Hepatocyte (in vitro differentiated cells): ENCODE measurements around the gene RENBP. TPM values are rescaled to one million over a fixed set of nuclear protein-coding genes. Genes with fewer than 3 reads are reported as not detected.

Source experiments
- DNase-seq: peaks from one replicate; pipeline ENCODE4 v3.0.0-alpha.2; 2016; ENCODE audit warnings: low spot score
- H2AFZ ChIP-seq: fragments of 200-600 bp; sonication (generic); 2 replicates; pipeline ENCODE4 v1.6.0; 2016; ENCODE audit warnings: antibody characterized with exemption, mild to moderate bottlenecking
- H3K27ac ChIP-seq: fragments of 200-600 bp; sonication (generic); 2 replicates; pipeline ENCODE4 v1.5.1; 2016; ENCODE audit warnings: mild to moderate bottlenecking
- H3K27me3 ChIP-seq: fragments of 200-600 bp; sonication (generic); 2 replicates; pipeline ENCODE4 v1.6.1; 2016
- H3K36me3 ChIP-seq: fragments of 200-600 bp; sonication (generic); replicated peaks from 2 replicates; pipeline ENCODE4 v1.5.1; 2016; ENCODE audit warnings: low read depth; ENCODE audit not compliant: insufficient read depth
- H3K4me1 ChIP-seq: fragments of 200-600 bp; sonication (generic); 2 replicates; pipeline ENCODE4 v1.5.1; 2016; ENCODE audit warnings: mild to moderate bottlenecking, moderate library complexity; ENCODE audit not compliant: insufficient read depth
- H3K4me2 ChIP-seq: fragments of 200-600 bp; sonication (generic); 2 replicates; pipeline ENCODE4 v1.6.0; 2016
- H3K4me3 ChIP-seq: fragments of 200-600 bp; sonication (generic); 2 replicates; pipeline ENCODE4 v1.5.1; 2016; ENCODE audit warnings: mild to moderate bottlenecking
- H3K79me2 ChIP-seq: fragments of 200-600 bp; sonication (generic); 2 replicates; pipeline ENCODE4 v1.6.0; 2017; ENCODE audit warnings: mild to moderate bottlenecking
- H3K9me2 ChIP-seq: fragments of 200-600 bp; sonication (generic); replicated peaks from 2 replicates; pipeline ENCODE4 v1.6.0; 2017; ENCODE audit warnings: mild to moderate bottlenecking; ENCODE audit not compliant: insufficient read depth
- H3K9me3 ChIP-seq: fragments of 200-600 bp; sonication (generic); 2 replicates; pipeline ENCODE4 v1.5.1; 2016; ENCODE audit warnings: low read depth, mild to moderate bottlenecking
- H4K20me1 ChIP-seq: fragments of 200-600 bp; sonication (generic); 2 replicates; pipeline ENCODE4 v1.6.0; 2016; ENCODE audit warnings: mild to moderate bottlenecking; ENCODE audit not compliant: insufficient read depth, poor library complexity, severe bottlenecking
- CTCF ChIP-seq: fragments of 200-600 bp; sonication (generic); IDR thresholded peaks from 2 replicates; pipeline ENCODE4 v1.5.1; 2016; ENCODE audit warnings: antibody characterized with exemption, mild to moderate bottlenecking; ENCODE audit not compliant: poor library complexity
- EZH2 ChIP-seq: fragments of 200-600 bp; sonication (generic); IDR thresholded peaks from 2 replicates; pipeline ENCODE4 v1.6.1; 2016; ENCODE audit warnings: antibody characterized with exemption, mild to moderate bottlenecking, borderline replicate concordance
- EZH2phosphoT487 ChIP-seq: fragments of 200-600 bp; sonication (generic); IDR thresholded peaks from one replicate; pipeline ENCODE4 v1.6.1; 2018; ENCODE audit warnings: antibody characterized with exemption, mild to moderate bottlenecking, low read depth, moderate library complexity; ENCODE audit not compliant: unreplicated experiment, severe bottlenecking
- WGBS: methylation state at CpG from one replicate; pipeline ENCODE4 v1.1.6; 2016; ENCODE audit warnings: low lambda C conversion rate; ENCODE audit errors: missing lambda C conversion rate; 5-methylcytosine and 5-hydroxymethylcytosine counted together
- polyA plus RNA-seq: library from polyadenylated mRNA; unstranded; fragments of >200 nt; fragmentation: Nextera tagmentation; extraction: Ambion mirVana; gene quantifications from 2 replicates; pipeline ENCODE4 v1.2.1, GENCODE V29; 2016
- total RNA-seq: library from RNA; depleted of rRNA; stranded (reverse); fragments of >200 nt; gene quantifications from 2 replicates; pipeline ENCODE4 v1.2.3, GENCODE V29; 2014

The RENBP gene
- total and polyA plus RNA-seq, 2 experiments from 2014 or later, result 5.8 to 22.8 TPM

DNA sequence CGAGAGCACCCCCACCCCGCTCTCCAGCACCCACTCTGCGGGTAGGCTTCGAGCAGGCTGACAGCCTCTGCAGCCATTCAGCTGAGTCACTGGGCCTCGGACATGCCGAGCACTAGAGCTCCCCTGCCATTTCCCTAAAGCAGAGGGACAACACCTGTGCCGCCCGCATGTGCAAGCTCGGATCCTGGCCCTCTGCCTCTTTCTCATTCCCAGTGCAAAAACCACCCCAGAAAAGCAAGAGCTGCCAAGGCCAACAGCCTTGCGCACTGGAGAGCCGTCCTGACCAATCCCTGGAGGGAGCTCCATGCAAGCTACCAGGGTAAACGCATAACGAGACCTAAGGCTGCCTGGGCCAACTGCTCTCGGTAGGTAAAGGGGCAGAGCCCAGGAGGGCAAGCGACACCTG, 21.8 kb upstream of the RENBP start:
- no peaks in the 10 kb centered on the region for H3K27me3 ChIP-seq
- H3K4me2 ChIP-seq, result no peak overlapping the region
- DNase-seq, result no peak
- H3K4me3 ChIP-seq, result no peak overlapping the region
- H4K20me1 ChIP-seq, result peaks cover 53% of the 10 kb centered on the region
- H3K9me3 ChIP-seq, result no peaks in the 10 kb centered on the region
- H3K9me2 ChIP-seq, result no peaks in the 10 kb centered on the region
- no peak overlapping the region for H3K27ac ChIP-seq
- H3K79me2 ChIP-seq, result peaks cover 63% of the 10 kb centered on the region
- 89% methylated on average over 15 of the region's 15 CpGs for WGBS
- no peaks in the 10 kb centered on the region for H3K36me3 ChIP-seq
- H3K4me1 ChIP-seq, result peaks cover 15% of the 10 kb centered on the region
- no peak overlapping the region for H2AFZ ChIP-seq
- TF ChIP-seq CTCF, result no peak
- no peak for TF ChIP-seq EZH2
- no peak for TF ChIP-seq EZH2phosphoT487

GRCh38 chrX:153965406-153965805, 21.0 kb upstream of the RENBP start:
- H4K20me1 ChIP-seq, result peaks cover 53% of the 10 kb centered on the region

DNA sequence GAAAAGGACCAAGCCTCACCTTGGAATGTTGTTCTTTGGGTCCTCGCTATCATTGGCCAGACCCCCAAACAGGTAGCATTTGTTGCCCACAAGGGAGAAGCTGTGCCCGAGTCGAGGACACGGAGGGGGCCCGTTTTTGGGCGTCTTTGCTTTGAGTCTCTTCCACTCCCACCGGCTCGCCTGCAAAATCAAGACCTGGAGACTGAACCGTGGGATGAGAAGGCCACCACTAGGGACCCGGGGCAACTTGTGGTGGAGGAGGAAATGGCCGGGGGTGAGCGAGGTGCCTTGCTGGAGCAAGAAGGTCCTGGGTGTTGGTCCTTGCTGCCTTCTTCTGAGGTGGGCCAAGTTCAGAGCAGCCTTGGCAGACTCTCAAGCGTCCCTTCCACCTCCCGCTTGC, 19.7 kb upstream of the RENBP start:
- WGBS, result 90% methylated on average over 14 of the region's 14 CpGs
- H3K27me3 ChIP-seq, result no peaks in the 10 kb centered on the region
- no peak overlapping the region for H3K4me2 ChIP-seq
- H3K4me3 ChIP-seq, result no peak overlapping the region
- no peak for DNase-seq
- peaks cover 49% of the 10 kb centered on the region for H3K79me2 ChIP-seq
- no peaks in the 10 kb centered on the region for H3K9me2 ChIP-seq
- TF ChIP-seq EZH2, result no peak
- no peak for TF ChIP-seq CTCF
- TF ChIP-seq EZH2phosphoT487, result no peak
- H4K20me1 ChIP-seq, result peaks cover 43% of the 10 kb centered on the region
- H3K36me3 ChIP-seq, result no peaks in the 10 kb centered on the region
- H3K27ac ChIP-seq, result no peak overlapping the region
- H3K9me3 ChIP-seq, result no peaks in the 10 kb centered on the region
- no peak overlapping the region for H2AFZ ChIP-seq
- H3K4me1 ChIP-seq, result peaks cover 14% of the 10 kb centered on the region

More at GRCh38 chrX:153965406-153965805, 21.0 kb upstream of the RENBP start:
- Histone ChIP-seq H3K27ac (no peak overlapping the region), H3K9me2 (no peaks in the 10 kb centered on the region), H3K36me3 (no peaks in the 10 kb centered on the region), H3K27me3 (no peaks in the 10 kb centered on the region), H2AFZ (no peak overlapping the region), H3K4me1 (peaks cover 15% of the 10 kb centered on the region), H3K4me3 (no peak overlapping the region), H3K9me3 (no peaks in the 10 kb centered on the region), H3K4me2 (no peak overlapping the region), H3K79me2 (peaks cover 59% of the 10 kb centered on the region)
- TF ChIP-seq EZH2, result no peak
- TF ChIP-seq CTCF, result no peak
- no peak for TF ChIP-seq EZH2phosphoT487
- DNase-seq, result no peak
- 80% methylated on average over 5 of the region's 5 CpGs for WGBS

DNA sequence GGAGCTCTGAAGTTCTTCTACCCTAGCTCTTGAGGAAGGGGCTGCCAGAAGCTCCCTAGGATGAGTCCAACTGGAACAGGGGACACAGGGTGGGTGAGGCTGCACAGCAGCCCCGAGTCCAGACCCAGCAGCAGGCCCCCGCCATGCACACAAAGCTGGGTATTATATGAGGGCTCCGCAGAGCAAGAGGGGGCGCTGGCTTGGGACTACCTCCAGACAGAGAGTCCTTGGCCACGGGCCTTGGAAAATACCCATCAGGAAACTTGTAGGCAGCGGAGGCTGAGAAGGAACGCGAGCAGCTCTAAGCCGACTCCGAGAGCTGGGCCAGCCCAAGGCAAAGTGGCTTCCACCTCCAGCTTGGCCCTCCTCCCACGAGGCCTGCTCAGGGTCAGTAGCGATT, 19.1 kb upstream of the RENBP start:
- Histone ChIP-seq H3K79me2 (peaks cover 44% of the 10 kb centered on the region), H2AFZ (no peak overlapping the region), H3K4me1 (peaks cover 8% of the 10 kb centered on the region), H3K36me3 (no peaks in the 10 kb centered on the region), H3K27me3 (no peaks in the 10 kb centered on the region), H3K4me3 (no peak overlapping the region), H4K20me1 (peaks cover 37% of the 10 kb centered on the region), H3K9me2 (no peaks in the 10 kb centered on the region), H3K27ac (no peak overlapping the region), H3K9me3 (no peaks in the 10 kb centered on the region), H3K4me2 (no peak overlapping the region)
- no peak for DNase-seq
- TF ChIP-seq EZH2phosphoT487 (no peak), CTCF (no peak), EZH2 (no peak)
- WGBS, result 85% methylated on average over 12 of the region's 12 CpGs
